Left colon (tissue), 2 donors: ENCODE results near the gene ETNK2. TPM values are rescaled to one million over a fixed set of nuclear protein-coding genes. Genes with fewer than 3 reads are reported as not detected.

ENCODE experiments used
- ATAC-seq: fragments of 200-7000 bp; cut with Tn5 transposase; one replicate; pipeline ENCODE4 v1.9.1; 2020; ENCODE audit warnings: mild to moderate bottlenecking, moderate library complexity
- DNase-seq, 2 donors: peaks; one replicate each; pipeline ENCODE4 v3.0.0-alpha.2; 2020
- intact Hi-C, 2 donors: fragments of 100-400 bp; cut with DNase I in 1 of 2; cut with micrococcal nuclease in 1 of 2; formaldehyde crosslinking; loops; one replicate each; pipeline versions ENCODE4 v1.11.2 to v1.14.0; 2022; cut with DNase I, micrococcal nuclease
- total RNA-seq, 2 donors: library from RNA; stranded (reverse); fragmentation: NEBNext Ultra II Directional; extraction: Animal tissue kit (Norgen Biotek cat#: 25700); gene quantifications; one replicate each; pipeline ENCODE4 v1.2.1, GENCODE V29; 2021
- donor health status: DM: no; HTN: no; CAD: no.
- donor health status: DM: yes; HTN: yes; CAD: no.

The ETNK2 gene
- total RNA-seq, 2 donors from 2014 or later = 1.6 to 1.7 TPM

DNA sequence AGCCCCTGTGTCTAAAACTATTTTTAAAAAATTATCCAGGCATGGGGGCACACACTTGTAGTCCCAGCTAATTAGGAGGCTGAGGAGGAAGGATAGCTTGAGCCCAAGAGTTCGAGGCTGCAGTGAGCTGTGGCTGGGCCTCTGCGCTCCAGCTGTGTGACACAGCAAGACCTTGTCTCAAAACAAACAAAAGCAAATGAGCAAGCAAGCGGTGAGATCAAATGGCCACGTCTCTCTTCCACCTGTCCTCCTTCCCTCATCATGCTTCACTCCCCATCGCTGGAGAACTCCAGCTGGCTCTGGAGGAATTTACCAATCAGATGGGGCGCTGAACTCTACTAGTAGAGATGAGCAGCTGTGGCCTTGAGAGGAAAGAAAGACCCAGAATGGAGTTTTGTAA, 28.3 kb upstream of the ETNK2 start:
- no peak for DNase-seq
- intact Hi-C loops = no loop called here
- ATAC-seq = no peak

DNA sequence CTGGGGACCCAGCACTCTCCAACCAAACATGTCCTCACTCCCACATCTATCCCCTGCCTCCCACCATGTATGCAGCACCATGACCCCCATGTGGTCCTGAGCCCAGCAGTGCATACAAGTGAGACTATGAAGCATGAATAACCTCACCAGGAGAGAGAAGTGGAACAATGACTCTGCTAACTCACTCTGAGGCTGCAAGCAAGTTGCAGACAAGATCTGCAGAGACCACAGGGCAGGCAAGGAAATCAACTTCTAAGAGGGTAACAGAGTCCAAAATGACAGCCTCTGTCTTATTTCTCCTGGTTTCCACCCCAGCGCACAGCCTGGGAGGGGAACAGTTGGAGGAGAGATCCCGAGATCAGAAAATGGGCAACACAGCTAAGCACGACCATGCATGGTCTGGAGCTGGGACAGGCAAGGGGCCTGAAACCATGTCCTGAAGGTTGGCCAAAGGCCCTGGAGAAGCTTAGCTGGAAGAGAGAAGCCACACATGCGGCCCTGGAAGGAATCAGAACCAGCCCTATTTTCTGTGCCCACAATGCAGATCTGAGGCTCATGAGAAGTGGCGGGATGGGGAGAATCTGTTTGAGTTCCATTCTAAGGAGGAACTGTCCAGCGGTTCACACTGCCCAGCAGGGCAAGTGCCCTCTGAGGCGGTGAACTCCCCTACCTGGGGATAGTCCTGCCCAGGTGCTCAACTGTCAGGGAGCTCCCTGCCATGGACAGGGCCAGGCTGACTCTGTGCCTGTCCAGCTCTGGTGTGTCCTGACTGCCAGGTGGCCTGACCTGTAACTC, 26.8 kb upstream of the ETNK2 start:
- intact Hi-C loops = no loop called here
- no peak for ATAC-seq
- DNase-seq = no peak

GRCh38 chr1:204177133-204177532, 25.3 kb upstream of the ETNK2 start:
- no peak for DNase-seq

GRCh38 chr1:204176049-204176448, 24.2 kb upstream of the ETNK2 start:
- DNase-seq (no peak), ATAC-seq (no peak)
- intact Hi-C loops = no loop called here

More at GRCh38 chr1:204177133-204177532, 25.3 kb upstream of the ETNK2 start:
- intact Hi-C loops = no loop called here
- peak; percentile 68 for ATAC-seq

DNA sequence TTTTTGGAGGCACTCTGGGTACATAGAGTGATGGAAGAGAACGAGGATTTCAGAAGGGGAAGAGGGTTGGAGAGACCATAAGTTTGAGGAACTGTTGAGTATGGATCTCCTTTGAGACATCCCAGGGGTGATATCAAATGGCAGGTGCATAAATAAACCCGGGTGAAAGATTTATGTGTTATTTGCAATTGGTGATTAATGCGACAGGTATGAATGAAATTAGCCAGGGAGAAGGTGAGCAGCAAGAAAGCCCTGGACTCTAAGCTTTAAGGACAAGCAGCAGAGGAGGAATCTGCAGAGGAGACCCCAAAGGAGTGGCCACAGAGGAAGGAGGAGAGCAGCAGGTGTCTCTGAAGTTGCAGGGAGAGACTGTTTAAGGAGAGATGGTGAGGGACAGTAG, 23.1 kb upstream of the ETNK2 start:
- DNase-seq (no peak), ATAC-seq (no peak)
- intact Hi-C loops = no loop called here

GRCh38 chr1:204172404-204173029, 20.7 kb upstream of the ETNK2 start:
- intact Hi-C loops = no loop called here
- no peak for DNase-seq

GRCh38 chr1:204171751-204172178, 19.9 kb upstream of the ETNK2 start:
- DNase-seq (no peak), ATAC-seq (no peak)
- intact Hi-C loops = no loop called here

More at GRCh38 chr1:204172404-204173029, 20.7 kb upstream of the ETNK2 start:
- no peak for ATAC-seq

DNA sequence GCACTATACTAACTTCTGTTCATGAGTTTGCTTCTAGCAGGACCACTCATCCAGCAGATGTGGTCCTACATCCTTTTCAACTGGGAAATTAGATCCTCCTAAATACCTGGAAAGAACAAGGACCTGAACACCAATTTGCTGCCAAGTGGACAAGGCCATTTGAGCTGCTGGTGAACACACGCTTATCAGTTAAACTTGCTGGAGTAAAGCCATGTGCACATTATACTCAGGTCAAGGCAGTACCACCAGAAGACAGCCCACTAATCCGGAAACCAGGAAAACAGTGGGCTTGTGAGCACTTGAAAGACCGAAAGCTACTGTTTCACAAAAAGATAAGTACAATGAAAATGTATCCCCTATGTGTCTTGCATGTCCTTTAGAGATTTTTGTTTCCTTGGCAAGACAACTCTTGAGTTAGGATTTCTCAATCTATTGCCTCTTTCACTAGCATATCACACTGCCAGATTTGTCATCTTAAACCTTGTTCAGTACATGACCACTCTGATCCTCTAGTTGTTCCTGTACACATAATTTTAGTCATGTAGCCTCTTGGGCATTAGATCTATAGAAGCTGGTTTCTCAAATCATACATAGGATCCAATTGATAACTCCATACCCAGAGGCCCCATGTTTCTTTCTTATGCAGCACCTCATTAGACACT, 18.8 kb upstream of the ETNK2 start:
- intact Hi-C loops = no loop called here
- ATAC-seq = no peak
- no peak for DNase-seq

- intact Hi-C loops = loop anchor here in 1 of 2 donors (10.0 kb wide), 1 partner anchor 195 kb away; no protein-coding TSS in a partner anchor
- DNase-seq (no peak), ATAC-seq (no peak)
Measured at GRCh38 chr1:204169858-204170257, 18.0 kb upstream of the ETNK2 start.

DNA sequence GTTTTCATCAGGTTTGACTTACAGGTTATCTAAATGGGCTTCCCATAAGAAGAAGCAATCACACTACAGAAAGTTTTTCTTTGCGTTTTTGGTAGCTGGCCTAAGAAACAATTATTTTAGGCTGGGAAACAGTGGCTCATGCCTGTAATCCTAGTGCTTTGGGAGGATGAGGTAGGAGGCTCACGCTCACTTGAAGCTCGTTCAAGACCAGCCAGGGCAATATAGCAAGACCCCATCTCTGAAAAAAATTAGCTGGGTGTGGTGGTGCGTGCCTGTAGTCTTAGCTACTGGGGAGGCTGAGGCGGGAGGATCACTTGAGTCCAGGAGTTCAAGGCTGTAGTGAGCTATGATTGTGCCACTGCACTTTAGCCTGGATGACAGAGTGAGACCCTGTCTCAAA, 15.9 kb upstream of the ETNK2 start:
- DNase-seq (no peak), ATAC-seq (no peak)
- intact Hi-C loops = loop anchor here in 1 of 2 donors (10.0 kb wide), 1 partner anchor 197 kb away; no protein-coding TSS in a partner anchor

DNA sequence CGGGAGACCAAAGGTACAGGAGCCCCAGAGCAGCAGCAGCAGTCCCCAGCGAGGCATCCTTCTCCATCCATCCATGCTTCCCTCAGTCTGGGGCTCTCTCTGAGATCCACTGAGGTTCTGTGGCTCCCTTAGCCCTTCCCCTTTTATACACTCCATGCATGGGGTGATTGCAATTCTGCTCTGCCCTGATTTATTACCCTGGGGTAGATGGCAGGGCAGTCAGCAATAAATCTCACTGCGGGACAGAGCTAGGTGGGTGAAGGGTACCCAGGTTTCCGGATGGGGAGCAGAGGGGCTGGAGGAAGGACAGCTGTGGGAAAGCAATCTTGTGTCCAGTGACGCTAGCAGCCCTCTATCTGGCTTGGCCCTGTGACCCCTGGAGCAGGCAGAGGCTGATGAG, 14.4 kb upstream of the ETNK2 start, which contains the start of gene REN:
Gene REN, minus strand, starts transcription at position 119 of the 400 bp plus-strand sequence. Its CDS starts 44 bp downstream, at position 75.
- ATAC-seq = peak; percentile 52
- intact Hi-C loops = loop anchor here in 1 of 2 donors (10.0 kb wide), 1 partner anchor 199 kb away; no protein-coding TSS in a partner anchor
- DNase-seq = no peak

DNA sequence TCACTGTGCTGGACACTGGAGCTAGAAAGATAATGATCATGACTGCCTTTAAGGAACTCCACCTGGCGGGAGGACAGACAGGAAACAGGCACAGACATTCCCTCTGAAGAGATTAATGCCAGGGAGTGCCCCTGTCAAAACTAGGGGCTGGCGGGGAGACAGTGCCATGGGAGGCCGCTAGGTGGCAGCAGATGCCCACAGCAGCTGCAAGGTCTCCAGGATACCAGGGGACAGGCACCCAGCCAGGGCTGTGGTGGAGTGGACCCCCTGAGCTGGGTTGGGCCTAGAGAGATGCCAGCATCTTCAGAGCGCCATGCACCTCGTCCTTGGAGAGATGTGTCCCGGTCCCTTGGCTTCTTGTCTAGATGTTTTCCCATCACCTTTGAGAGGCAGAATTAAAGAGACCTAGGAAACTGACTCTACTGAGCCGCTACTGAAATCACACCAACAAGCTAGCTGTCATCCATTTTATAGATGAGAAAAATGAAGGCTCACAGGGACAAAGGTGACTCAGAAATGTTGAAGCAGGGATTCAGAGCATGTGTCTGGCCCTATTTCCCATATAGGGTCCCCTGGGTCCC, 10.7 kb upstream of the ETNK2 start:
- DNase-seq = peak; percentile 73 to 85
- intact Hi-C loops = loop anchor here (5.0 to 10.0 kb wide), 3 partner anchors 45 to 205 kb away; no protein-coding TSS in a partner anchor
- peak; percentile 93 for ATAC-seq

DNA sequence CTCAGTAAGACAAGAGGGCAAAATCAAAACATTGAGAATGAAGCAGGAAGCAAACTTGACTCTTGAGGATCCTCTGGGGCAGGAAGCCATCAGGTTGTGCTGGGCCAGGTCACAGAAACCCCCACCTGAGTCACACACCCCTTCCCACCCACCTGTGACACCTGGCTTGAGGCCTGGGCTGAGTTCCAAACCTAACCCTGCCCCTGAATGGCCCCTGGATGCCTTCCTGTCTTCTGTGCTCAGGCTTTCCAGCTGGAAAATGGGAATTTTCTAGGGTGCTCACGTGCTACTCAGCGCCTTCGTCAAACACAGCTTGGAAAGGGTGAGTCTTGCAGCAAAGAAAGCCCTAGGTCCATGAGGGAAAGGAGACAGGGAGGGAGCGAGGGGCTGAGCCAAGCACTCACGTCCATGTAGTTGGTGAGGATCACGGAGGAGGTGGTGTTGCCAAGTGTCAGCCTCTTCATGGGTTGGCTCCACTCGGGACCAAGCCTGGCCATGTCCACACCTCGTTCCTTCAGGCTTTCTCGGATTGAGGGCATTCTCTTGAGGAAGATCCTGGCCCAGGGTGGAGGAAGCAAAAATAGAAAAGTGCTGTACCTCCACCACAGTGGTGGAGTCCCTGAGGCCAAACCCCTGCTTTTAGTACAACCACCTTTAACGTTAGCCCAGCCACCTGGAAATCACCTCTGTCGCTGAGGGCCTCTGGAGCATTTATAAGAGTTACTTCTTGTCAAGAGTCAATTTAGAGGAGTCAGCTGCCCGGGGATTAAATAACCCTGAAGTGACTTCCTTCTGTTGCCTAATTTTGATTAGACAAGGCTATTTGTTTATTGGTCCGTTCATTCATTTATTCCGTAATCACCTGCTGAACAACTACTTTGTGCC, 10.0 kb upstream of the ETNK2 start:
- ATAC-seq (no peak), DNase-seq (no peak)
- intact Hi-C loops = loop anchor here (5.0 to 10.0 kb wide), 3 partner anchors 45 to 205 kb away; no protein-coding TSS in a partner anchor

DNA sequence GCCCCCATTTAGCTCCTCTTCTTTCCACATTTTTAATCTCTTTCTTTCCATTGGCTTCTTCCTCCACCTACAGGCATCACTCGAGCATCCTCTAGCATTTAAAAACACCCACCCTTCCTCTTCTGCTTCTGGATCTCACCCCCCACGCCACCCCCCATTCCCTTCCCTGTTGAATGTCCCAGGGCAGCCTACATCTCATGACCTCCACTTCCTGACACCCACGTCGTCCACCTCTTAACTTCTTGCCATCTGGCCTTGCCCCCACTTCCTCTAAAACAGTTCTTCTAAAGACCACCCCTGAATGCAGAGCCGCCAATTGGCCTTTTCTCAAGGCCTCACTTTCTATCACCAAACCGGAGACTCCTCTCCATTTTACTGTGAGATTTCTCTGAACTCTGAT, 6.1 kb upstream of the ETNK2 start:
- DNase-seq (no peak), ATAC-seq (no peak)
- intact Hi-C loops = no loop called here

DNA sequence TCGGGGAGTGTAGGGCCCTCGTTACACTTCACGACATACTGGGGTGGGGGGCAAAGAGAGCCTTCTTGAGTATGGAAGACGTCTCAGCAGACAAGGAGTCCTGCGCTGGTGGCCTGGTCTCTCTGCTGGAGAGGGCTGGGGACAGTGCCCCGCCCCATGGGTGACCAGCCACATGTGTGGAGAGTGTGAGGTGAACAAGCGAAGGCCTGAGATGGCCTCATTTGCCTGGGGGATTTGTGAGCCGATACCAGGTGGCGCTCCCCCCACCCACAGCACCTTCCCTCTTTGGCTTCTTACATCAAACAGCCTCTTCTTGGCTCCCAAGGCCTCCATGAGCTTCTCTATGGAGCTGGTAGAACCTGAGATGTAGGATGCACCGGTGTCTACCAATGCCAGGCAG, 4.0 kb upstream of the ETNK2 start:
- ATAC-seq (no peak), DNase-seq (no peak)
- intact Hi-C loops = no loop called here

GRCh38 chr1:204154568-204155255, 2.9 kb upstream of the ETNK2 start:
- DNase-seq (no peak), ATAC-seq (no peak)
- intact Hi-C loops = no loop called here

DNA sequence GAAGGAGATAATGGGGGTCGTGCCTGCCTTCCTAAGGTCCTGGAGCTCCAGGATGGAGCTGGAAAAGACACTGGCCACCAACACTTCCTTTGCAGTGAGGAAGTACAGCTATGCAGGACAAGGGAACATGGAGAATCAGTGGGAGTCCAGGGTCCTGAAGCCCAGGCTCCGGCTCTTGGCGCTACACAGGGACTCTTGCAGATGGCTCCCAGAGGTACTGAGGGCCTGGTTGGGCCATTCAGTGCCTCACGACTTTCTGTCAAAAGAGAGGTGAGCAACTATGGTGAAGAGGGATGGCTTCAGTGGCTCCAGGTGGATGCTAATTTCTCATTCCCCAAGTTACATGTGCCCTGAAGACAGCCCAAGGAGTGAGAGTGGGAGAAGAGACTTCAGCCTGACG, 1.8 kb upstream of the ETNK2 start:
- no peak for DNase-seq
- intact Hi-C loops = no loop called here
- ATAC-seq = no peak
